Keratinocyte (primary cell): ENCODE results near the gene CYP46A1.

Experiments used
- EZH2 ChIP-seq: IDR thresholded peaks from one replicate; pipeline ENCODE4 v1.6.1; 2012; ENCODE audit warnings: inconsistent platforms, mild to moderate bottlenecking, low read length, moderate library complexity
- TF ChIP-seq, protein P1 (sequence below), 3 experiments: IDR thresholded peaks in 1 of 3; conservative IDR thresholded peaks in 1 of 3; optimal IDR thresholded peaks in 1 of 3; 2 replicates in 2 of 3; 3 replicates in 1 of 3; pipeline versions ENCODE3 to v1.5.1; 2011; ENCODE audit warnings: low read length in 3 of 3, mild to moderate bottlenecking in 3 of 3, moderate library complexity in 2 of 3, control low read depth in 1 of 3, inconsistent platforms in 1 of 3; ENCODE audit not compliant: insufficient read depth in 2 of 3; ENCODE audit errors: extremely low read depth in 1 of 3

GRCh38 chr14:99698642-99699041 lies 14.5 kb downstream of the CYP46A1 start:
- TF ChIP-seq EZH2: no peak
- TF ChIP-seq, protein P1, sequence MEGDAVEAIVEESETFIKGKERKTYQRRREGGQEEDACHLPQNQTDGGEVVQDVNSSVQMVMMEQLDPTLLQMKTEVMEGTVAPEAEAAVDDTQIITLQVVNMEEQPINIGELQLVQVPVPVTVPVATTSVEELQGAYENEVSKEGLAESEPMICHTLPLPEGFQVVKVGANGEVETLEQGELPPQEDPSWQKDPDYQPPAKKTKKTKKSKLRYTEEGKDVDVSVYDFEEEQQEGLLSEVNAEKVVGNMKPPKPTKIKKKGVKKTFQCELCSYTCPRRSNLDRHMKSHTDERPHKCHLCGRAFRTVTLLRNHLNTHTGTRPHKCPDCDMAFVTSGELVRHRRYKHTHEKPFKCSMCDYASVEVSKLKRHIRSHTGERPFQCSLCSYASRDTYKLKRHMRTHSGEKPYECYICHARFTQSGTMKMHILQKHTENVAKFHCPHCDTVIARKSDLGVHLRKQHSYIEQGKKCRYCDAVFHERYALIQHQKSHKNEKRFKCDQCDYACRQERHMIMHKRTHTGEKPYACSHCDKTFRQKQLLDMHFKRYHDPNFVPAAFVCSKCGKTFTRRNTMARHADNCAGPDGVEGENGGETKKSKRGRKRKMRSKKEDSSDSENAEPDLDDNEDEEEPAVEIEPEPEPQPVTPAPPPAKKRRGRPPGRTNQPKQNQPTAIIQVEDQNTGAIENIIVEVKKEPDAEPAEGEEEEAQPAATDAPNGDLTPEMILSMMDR (optimal IDR thresholded peaks at IDR 0.05 in 1 of 3, IDR thresholded peaks at IDR 0.05 in 1 of 3, conservative IDR thresholded peaks at IDR 0.05 in 1 of 3; ENCODE audit: extremely low read depth in 1 of 3, insufficient read depth in 2 of 3, low read length in 3 of 3): no peak
